HepG2 (cell line): ENCODE results near the gene LMAN2. TPM values are rescaled to one million over a fixed set of nuclear protein-coding genes. Genes with fewer than 3 reads are reported as not detected.

Experiments used
- BATF2 ChIP-seq: sonication (generic); formaldehyde crosslinking; IDR thresholded peaks from 2 replicates; pipeline ENCODE4 v1.8.0; 2022; ENCODE audit warnings: mild to moderate bottlenecking, missing genetic modification reagents, moderate library complexity
- BHLHE40 ChIP-seq: IDR thresholded peaks from 2 replicates; pipeline ENCODE4 v1.6.1; 2011; ENCODE audit warnings: low read length, improper control_type of control experiment
- FOXA3 ChIP-seq: IDR thresholded peaks from 2 replicates; pipeline ENCODE4 v1.6.1; 2016; ENCODE audit warnings: missing genetic modification reagents, missing compliant biosample characterization
- HDAC1 ChIP-seq: sonication (generic); formaldehyde crosslinking; IDR thresholded peaks from 2 replicates; pipeline ENCODE4 v1.5.1; 2020; ENCODE audit warnings: mild to moderate bottlenecking, missing genetic modification reagents
- PRDM15 ChIP-seq: sonication (generic); formaldehyde crosslinking; IDR thresholded peaks from 2 replicates; pipeline ENCODE4 v1.4.0; 2020; ENCODE audit warnings: missing genetic modification reagents
- SRY ChIP-seq: sonication (generic); formaldehyde crosslinking; IDR thresholded peaks from 2 replicates; pipeline ENCODE4 v1.8.0; 2022; ENCODE audit warnings: mild to moderate bottlenecking, missing genetic modification reagents
- SYNCRIP ChIP-seq: fragments of 200-400 bp; formaldehyde crosslinking; IDR thresholded peaks from 2 replicates; pipeline ENCODE4 v1.6.1; 2018; ENCODE audit warnings: mild to moderate bottlenecking, low read depth, low read length; ENCODE audit not compliant: insufficient read depth
- TCF7 ChIP-seq: sonication (generic); IDR thresholded peaks from 2 replicates; pipeline ENCODE4 v1.6.1; 2016; ENCODE audit warnings: antibody characterized with exemption, low read depth
- ZBTB10 ChIP-seq: sonication (generic); formaldehyde crosslinking; IDR thresholded peaks from 2 replicates; pipeline ENCODE4 v1.4.0; 2020; ENCODE audit warnings: missing genetic modification reagents, borderline replicate concordance
- ZFP36L2 ChIP-seq: sonication (generic); formaldehyde crosslinking; IDR thresholded peaks from 2 replicates; pipeline ENCODE4 v1.4.0; 2020; ENCODE audit warnings: missing genetic modification reagents
- ZNF687 ChIP-seq: sonication (generic); formaldehyde crosslinking; IDR thresholded peaks from 2 replicates; pipeline ENCODE4 v1.5.1; 2020; ENCODE audit warnings: mild to moderate bottlenecking, missing genetic modification reagents, moderate library complexity
- ZNF710 ChIP-seq: sonication (generic); formaldehyde crosslinking; IDR thresholded peaks from 2 replicates; pipeline ENCODE4 v1.5.0; 2020; ENCODE audit warnings: mild to moderate bottlenecking, missing genetic modification reagents, borderline replicate concordance
- ZNF776 ChIP-seq: sonication (generic); formaldehyde crosslinking; IDR thresholded peaks from 2 replicates; pipeline ENCODE4 v1.4.0; 2020; ENCODE audit warnings: mild to moderate bottlenecking, missing genetic modification reagents
- polyA plus RNA-seq, 8 experiments: library from polyadenylated mRNA; depleted of rRNA in 3 of 8; stranded (reverse) in 7 of 8; unstranded in 1 of 8; fragments of >200 nt; fragmentation: Illumina TruSeq in 4 of 8; extraction: Trizol in 4 of 8; gene quantifications; 2 replicates each; pipeline versions ENCODE4 v1.2.1 to v1.2.3, GENCODE V29; 2011 to 2016; ENCODE audit warnings: low read depth in 4 of 8, missing spikeins in 1 of 8, mixed read lengths in 1 of 8; ENCODE audit not compliant: insufficient read depth in 1 of 8
- total RNA-seq, 5 experiments: library from RNA; depleted of rRNA; stranded (reverse); fragments of >200 nt; fragmentation: Illumina TruSeq; extraction: Trizol; gene quantifications; 2 replicates each; pipeline ENCODE4 v1.2.3, GENCODE V29; 2016; ENCODE audit warnings: low read depth in 1 of 5

The LMAN2 gene
- total and polyA plus RNA-seq, 2 of the 13 experiments (the other 11 are each of a cell fraction or from before 2014, with no cell fraction given), result 191 to 197 TPM

GRCh38 chr5:177366528-177367322 lies 15.3 kb upstream of the LMAN2 start (continued):
- no peak for TF ChIP-seq PRDM15 (CRISPR knock-in tag)
- peak; percentile 41; the same call in 1 of the 2 replicates for TF ChIP-seq TCF7
- peak; percentile 84 for TF ChIP-seq ZNF687 (CRISPR knock-in tag)
- TF ChIP-seq ZNF776, result no peak
- TF ChIP-seq BATF2 (CRISPR knock-in tag), result no peak
- TF ChIP-seq ZFP36L2 (CRISPR knock-in tag), result no peak
- peak; percentile 46; the same call in 1 of the 2 replicates for TF ChIP-seq HDAC1 (CRISPR knock-in tag)
- 0 out of 2 replicates have a peak, but pooled peaks have one; percentile 21 for TF ChIP-seq ZNF710
- TF ChIP-seq SRY, result no peak
- TF ChIP-seq BHLHE40, result no peak
- TF ChIP-seq ZBTB10 (CRISPR knock-in tag), result no peak
- no peak for TF ChIP-seq FOXA3
- TF ChIP-seq SYNCRIP, result no peak
